Activated CD8-positive, alpha-beta memory T cell treated with anti-CD3 and anti-CD28 coated beads, Interleukin-2, amount 10 ng/mL, durations not matched to agents 7 days and 5 days (primary cell): Measurements from ENCODE around the gene KIAA0232. TPM values are rescaled to one million over a fixed set of nuclear protein-coding genes. Genes with fewer than 3 reads are reported as not detected.
"Not testable (repeated sequence)": the region's sequence is repeated elsewhere in the genome, so short reads cannot be mapped to it uniquely, and the experiment has no call there.

Experiments
- ATAC-seq: fragments of 150-1000 bp; cut with Tn5 transposase; one replicate; pipeline ENCODE4 v1.10.0; 2021; ENCODE audit warnings: moderate library complexity
- CTCF ChIA-PET: fragments of 350-600 bp; sonication (Branson Sonifier 250); formaldehyde crosslinking; loops from one replicate; lab custom pipeline; 2021; ENCODE audit warnings: antibody characterized with exemption; lab: Charles Lee
- DNase-seq: peaks from one replicate; pipeline ENCODE4 v3.0.0-alpha.2; 2020
- H3K27ac Mint-ChIP-seq: one replicate; pipeline ENCODE4 v1.8.0; 2021; ENCODE audit warnings: mild to moderate bottlenecking, mixed read lengths
- H3K27me3 Mint-ChIP-seq: one replicate; pipeline ENCODE4 v1.8.0; 2021; ENCODE audit warnings: mixed read lengths
- H3K36me3 Mint-ChIP-seq: one replicate; pipeline ENCODE4 v1.8.0; 2021; ENCODE audit warnings: mild to moderate bottlenecking, mixed read lengths
- H3K4me1 Mint-ChIP-seq: one replicate; pipeline ENCODE4 v1.8.0; 2021; ENCODE audit warnings: mixed read lengths
- H3K4me3 Mint-ChIP-seq: one replicate; pipeline ENCODE4 v1.8.0; 2021; ENCODE audit warnings: mild to moderate bottlenecking, moderate library complexity, mixed read lengths
- H3K9me3 Mint-ChIP-seq: one replicate; pipeline ENCODE4 v1.8.0; 2022; ENCODE audit warnings: low read depth, mixed read lengths
- total RNA-seq, 2 experiments: library from RNA; stranded (reverse); gene quantifications; one replicate each; pipeline ENCODE4 v1.2.3, GENCODE V29; 2021

KIAA0232 gene
- total RNA-seq, 2 experiments from 2014 or later, result 17.5 to 19.8 TPM

DNA sequence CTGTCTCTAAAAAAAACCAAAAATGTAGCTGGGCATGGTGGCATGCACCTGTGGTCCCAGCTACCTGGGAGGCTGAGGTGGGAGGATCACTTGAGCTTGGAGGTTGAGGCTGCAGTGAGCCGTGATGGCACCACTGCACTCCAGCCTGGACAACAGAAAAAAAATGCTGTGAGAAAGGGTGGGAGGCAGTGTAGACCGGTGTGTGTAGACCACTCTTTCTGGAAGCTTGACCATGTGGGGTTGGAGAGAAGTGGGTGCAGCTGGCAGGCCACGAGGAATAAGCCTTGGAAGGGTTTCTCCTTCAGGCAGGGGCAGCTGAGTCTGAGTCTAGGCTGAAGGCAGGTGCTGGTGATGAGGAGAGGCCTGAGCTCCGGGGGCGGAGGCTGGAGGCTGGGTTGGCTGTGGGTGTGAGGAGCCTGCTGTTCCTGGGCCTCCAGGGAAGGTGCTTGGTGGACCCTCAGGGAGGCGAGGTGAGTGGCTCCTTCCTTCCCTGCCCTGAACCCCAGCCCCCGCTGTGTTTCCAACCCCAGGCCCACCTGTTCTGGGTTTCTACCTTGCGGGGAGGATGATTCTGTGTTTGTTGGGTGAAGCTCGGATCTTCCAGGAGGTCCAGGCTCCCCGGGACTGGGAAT, 117.8 kb downstream of the KIAA0232 start:
- H3K27ac Mint-ChIP-seq, result peak overlapping the region; percentile 98
- no peak for DNase-seq
- ATAC-seq, result no peak
- peak overlapping the region; percentile 72 for H3K4me3 Mint-ChIP-seq
- H3K4me1 Mint-ChIP-seq, result peaks cover 69% of the 10 kb centered on the region
- H3K36me3 Mint-ChIP-seq, result peaks cover 5% of the 10 kb centered on the region
- H3K27me3 Mint-ChIP-seq, result no peaks in the 10 kb centered on the region
- H3K9me3 Mint-ChIP-seq, result no peaks in the 10 kb centered on the region
- CTCF ChIA-PET, result interaction anchor here (0.9 to 3.1 kb wide), 9 partner anchors 8 to 183 kb away, joined by 3 to 18 read pairs (median 5); partner anchors contain the start of genes GRPEL1 and TBC1D14

DNA sequence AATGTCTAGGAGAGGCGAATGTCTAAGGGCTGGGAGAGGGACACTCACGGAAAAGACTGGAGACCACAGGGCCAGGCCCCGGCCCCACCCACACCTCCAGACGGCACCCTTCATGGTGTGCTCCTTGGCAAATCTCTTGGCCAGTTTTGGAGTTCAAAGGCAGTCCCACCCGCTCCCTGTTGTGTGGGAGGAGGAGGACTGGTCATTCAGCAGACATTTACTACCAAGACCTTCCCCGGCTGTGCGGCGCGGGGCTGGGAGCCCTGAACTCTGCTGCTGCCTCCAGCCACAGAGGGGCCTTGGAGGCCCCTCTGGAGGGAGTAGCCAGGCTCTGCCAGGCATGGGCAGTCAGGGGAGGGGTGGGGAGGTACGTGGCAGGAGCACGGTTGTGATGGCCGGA, 118.4 kb downstream of the KIAA0232 start:
- Mint-ChIP-seq H3K4me3 (peak overlapping the region; percentile 72), H3K36me3 (peaks cover 5% of the 10 kb centered on the region), H3K4me1 (peaks cover 76% of the 10 kb centered on the region), H3K9me3 (no peaks in the 10 kb centered on the region), H3K27me3 (no peaks in the 10 kb centered on the region), H3K27ac (peak overlapping the region; percentile 98)
- ATAC-seq (no peak), DNase-seq (no peak)
- CTCF ChIA-PET, result interaction anchor here (1.1 to 3.1 kb wide), 4 partner anchors 8 to 183 kb away, joined by 3 to 18 read pairs (median 6); partner anchors contain the start of gene TBC1D14

DNA sequence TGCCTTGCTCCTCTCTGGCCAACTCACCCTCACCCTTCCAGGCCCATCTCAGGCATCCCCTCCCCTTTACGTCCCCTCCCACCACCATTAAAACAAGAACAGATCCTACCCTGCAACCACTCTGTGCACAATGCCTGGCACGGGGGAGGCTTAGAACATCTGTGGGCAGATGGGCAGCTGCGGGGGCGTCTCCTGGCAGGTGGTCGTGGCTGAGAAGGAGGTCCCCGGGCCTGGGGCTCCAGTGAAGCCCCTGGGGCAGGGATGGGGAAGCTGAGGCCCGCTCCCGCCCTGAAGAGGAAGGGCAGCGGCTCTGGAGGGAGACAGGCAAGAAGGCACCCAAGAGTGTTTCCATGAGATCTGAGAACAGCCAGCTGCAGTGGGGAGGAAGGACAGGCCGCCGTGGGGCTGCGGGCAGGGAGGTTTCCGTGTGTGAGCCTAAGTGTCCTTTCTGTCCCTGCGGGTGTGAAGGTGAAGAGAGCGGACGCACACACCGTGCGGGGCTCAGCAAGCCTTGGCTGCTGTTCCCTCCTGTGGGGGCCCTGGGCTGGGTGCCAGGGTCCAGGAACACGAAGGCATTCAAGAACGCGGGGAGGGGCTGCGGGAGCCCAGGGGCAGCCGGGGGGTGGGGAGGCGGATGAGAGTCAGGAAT, 119.3 kb downstream of the KIAA0232 start:
- Mint-ChIP-seq H3K9me3 (no peaks in the 10 kb centered on the region), H3K4me3 (peak overlapping the region; percentile 45), H3K4me1 (peaks cover 71% of the 10 kb centered on the region), H3K27ac (peak overlapping the region; percentile 98), H3K36me3 (peaks cover 5% of the 10 kb centered on the region), H3K27me3 (no peaks in the 10 kb centered on the region)
- DNase-seq (no peak), ATAC-seq (no peak)
- CTCF ChIA-PET, result interaction anchor here (3.1 kb wide), 1 partner anchor 168 kb away, joined by 9 read pairs; no protein-coding TSS in a partner anchor

DNA sequence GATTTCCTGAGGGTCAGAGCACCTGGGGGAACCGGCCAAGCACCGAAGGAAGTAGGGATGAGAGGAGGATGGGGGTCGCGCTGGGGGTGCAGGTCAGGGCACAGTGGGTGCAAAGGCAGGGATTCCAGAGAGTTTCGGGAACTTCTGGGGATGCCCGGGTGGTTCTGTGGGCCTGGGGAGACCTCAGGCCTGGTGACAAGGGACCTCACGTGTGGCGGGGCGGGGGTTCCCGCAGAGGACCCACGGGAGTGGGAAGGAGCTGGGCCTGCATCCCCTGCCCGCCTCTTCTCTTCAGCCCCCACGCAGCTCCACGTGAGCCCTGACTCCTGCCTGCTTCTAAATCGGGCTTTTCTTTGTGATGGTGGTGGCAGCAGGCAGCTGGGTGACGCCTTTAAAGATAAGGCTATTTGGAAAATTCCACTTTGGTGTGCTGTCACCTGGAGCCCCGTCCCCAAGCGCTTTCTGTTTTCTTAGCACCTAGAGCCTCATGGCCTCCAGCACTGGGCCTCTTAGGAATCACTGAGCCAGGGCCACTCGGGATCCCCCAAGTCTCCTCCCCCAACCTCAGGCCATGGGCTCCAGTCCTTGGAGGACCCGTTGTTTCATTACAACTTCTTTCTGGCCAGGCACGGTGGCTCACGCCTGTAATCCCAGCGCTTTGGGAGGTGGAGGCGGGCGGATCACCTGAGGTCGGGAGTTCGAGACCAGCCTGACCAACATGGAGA, 120.0 kb downstream of the KIAA0232 start:
- peaks cover 71% of the 10 kb centered on the region for H3K4me1 Mint-ChIP-seq
- peaks cover 5% of the 10 kb centered on the region for H3K36me3 Mint-ChIP-seq
- H3K4me3 Mint-ChIP-seq, result no peak overlapping the region
- H3K27ac Mint-ChIP-seq, result peak overlapping the region; percentile 49
- H3K27me3 Mint-ChIP-seq, result no peaks in the 10 kb centered on the region
- no peak for ATAC-seq
- H3K9me3 Mint-ChIP-seq, result no peaks in the 10 kb centered on the region
- no peak for DNase-seq
- CTCF ChIA-PET, result interaction anchor here (3.1 kb wide), 1 partner anchor 168 kb away, joined by 9 read pairs; no protein-coding TSS in a partner anchor

DNA sequence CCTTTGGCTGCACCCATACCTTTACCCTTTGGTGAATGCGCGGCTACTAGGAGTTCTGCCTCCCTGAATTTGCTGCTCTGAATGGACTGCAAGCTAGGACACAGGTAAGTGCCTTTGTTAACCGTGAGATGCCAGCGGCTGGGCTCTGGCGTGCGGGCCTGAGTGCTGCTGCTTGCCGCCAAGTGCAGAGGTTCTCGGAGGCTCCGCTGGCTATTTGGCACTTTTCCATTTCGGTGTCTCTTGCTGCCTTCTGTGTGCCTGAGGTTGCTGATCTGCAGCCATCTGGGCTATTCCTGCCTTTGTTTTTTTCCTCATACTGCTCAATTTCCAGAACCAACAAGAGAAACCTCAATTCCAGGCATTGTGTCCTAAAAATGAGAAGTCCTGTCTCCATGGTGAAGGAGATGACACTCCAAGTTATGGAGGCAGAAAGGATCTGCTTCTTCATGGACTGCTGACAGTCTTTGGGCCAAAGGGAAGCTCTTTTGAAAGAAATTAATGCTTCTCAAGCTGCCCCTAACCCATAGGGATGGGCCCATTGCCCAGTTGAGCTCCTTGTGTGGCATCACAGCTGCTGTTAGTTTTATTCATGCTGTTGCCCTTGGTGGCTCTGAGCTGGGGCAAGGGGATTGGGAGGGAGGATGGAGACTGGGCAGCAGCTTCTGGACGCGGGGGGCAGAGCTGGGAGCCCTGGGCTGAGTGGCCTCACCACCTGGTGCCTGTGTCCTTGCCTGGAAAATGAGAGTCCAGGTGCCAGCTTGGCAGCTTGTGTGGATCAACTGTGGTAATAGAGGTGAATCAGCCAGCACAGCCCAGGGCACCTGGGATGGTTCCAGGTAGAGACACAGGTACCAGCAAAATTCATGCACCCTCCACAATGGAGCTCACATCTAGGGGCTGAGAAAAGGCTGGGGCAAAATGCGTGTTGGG, 123.3 kb downstream of the KIAA0232 start:
- Mint-ChIP-seq H3K36me3 (peaks cover 4% of the 10 kb centered on the region), H3K27ac (peak overlapping the region; percentile 5), H3K4me3 (no peak overlapping the region), H3K27me3 (no peaks in the 10 kb centered on the region), H3K9me3 (no peaks in the 10 kb centered on the region), H3K4me1 (peaks cover 68% of the 10 kb centered on the region)
- CTCF ChIA-PET, result interaction anchor here (0.8 to 1.3 kb wide), 3 partner anchors 36 to 176 kb away, joined by 3 to 5 read pairs (median 3); no protein-coding TSS in a partner anchor
- DNase-seq, result no peak
- no peak for ATAC-seq

DNA sequence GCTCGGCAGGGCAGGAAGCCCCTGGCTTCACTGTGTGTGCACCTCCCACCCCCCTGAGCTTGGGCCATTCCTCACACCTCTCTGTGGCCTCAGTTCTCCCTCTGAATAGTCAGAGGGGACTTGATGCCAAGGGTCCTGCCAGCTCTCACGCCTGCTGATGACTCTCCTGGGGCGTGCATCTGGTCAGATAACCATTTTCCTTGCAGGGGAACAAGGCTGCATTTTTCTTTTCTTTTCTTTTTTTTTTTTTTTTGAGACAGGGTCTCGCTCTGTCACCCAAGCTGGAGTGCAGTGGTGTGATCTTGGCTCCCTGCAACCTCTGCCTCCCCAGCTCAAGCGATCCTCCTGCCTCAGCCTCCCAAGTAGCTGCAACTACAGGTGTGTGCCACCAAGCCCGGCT, 124.0 kb downstream of the KIAA0232 start:
- H3K9me3 Mint-ChIP-seq, H3K4me3 Mint-ChIP-seq, ATAC-seq, H3K36me3 Mint-ChIP-seq, DNase-seq, H3K27me3 Mint-ChIP-seq, H3K27ac Mint-ChIP-seq: not testable (repeated sequence)
- CTCF ChIA-PET, result interaction anchor here (1.2 to 1.3 kb wide), 2 partner anchors 35 to 164 kb away, joined by 3 to 5 read pairs; no protein-coding TSS in a partner anchor
- peaks cover 68% of the 10 kb centered on the region for H3K4me1 Mint-ChIP-seq

DNA sequence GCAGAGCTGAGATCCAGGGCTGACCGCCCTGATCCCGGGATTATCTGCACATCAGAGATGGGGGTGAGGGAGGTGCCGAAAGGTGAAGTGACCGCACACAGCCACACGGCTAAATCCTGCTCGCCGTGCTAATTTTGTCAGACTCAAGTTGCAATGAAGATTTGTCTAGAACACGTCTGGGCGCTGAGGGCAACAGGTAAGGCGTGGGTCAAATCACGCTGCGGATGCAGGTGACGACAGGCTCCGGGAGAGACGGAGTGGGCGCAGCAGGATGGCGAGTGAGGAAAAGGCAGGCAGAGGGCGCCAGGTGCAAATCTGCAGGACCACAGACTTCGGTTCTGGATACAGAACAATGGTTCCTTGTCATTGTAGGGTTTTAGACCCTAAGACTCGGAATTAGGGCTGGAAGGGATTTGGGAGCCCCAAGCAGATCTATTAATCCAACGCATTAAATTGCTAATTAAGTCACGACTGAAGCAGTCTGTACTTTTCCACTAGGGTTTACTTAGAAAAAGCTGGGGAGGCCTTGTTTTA, 125.2 kb downstream of the KIAA0232 start:
- CTCF ChIA-PET, result interaction anchor here (1.0 to 2.4 kb wide), 5 partner anchors 8 to 188 kb away, joined by 3 to 18 read pairs (median 7); no protein-coding TSS in a partner anchor
- DNase-seq, result no peak

DNA sequence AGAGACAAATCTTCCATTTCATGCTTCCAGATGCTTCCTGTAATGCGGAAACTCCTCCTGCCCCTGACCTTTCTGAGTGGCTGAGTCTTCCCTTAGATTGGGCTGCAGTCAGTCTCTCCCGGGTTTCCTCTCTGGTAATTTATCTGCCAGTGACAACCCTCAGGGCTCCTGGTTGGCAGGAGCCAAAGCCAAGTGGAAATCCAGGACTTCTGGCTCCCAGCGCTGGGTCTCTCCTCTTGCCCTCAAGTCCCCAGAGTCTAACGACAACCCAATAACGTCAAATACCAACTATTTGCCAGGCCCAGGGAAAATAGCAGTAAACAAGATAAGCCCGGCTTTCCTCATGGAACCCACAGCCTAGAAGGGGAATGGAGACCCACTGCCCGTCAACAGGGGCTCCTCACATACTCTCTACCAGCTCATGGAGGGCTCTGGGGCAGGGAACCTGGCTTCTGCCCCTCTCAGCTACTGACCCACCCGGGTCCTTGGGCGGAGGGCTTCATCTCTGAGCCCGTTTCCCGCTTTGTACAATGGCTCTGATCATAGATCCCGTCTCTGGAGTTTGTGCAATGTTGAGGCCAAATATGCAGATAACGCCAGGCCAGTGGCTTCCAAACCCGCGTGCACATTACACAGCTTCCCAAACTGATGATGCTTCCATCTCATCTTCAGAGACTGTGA, 126.0 kb downstream of the KIAA0232 start:
- no peak for DNase-seq
- no peaks in the 10 kb centered on the region for H3K27me3 Mint-ChIP-seq
- peak overlapping the region; percentile 86 for H3K4me3 Mint-ChIP-seq
- peak overlapping the region; percentile 91 for H3K27ac Mint-ChIP-seq
- peaks cover 69% of the 10 kb centered on the region for H3K4me1 Mint-ChIP-seq
- H3K9me3 Mint-ChIP-seq, result no peaks in the 10 kb centered on the region
- ATAC-seq, result no peak
- H3K36me3 Mint-ChIP-seq, result peaks cover 8% of the 10 kb centered on the region
- CTCF ChIA-PET, result interaction anchor here (0.9 to 2.9 kb wide), 15 partner anchors 9 to 234 kb away, joined by 3 to 18 read pairs (median 5); partner anchors contain the start of genes MRFAP1L1 and TADA2B

More for the DNA sequence above, 125.2 kb downstream of the KIAA0232 start:
- peaks cover 9% of the 10 kb centered on the region for H3K36me3 Mint-ChIP-seq
- H3K4me1 Mint-ChIP-seq, result peaks cover 70% of the 10 kb centered on the region
- H3K27ac Mint-ChIP-seq, result no peak overlapping the region
- no peaks in the 10 kb centered on the region for H3K9me3 Mint-ChIP-seq
- ATAC-seq, result no peak
- no peaks in the 10 kb centered on the region for H3K27me3 Mint-ChIP-seq
- peak overlapping the region; percentile 9 for H3K4me3 Mint-ChIP-seq

DNA sequence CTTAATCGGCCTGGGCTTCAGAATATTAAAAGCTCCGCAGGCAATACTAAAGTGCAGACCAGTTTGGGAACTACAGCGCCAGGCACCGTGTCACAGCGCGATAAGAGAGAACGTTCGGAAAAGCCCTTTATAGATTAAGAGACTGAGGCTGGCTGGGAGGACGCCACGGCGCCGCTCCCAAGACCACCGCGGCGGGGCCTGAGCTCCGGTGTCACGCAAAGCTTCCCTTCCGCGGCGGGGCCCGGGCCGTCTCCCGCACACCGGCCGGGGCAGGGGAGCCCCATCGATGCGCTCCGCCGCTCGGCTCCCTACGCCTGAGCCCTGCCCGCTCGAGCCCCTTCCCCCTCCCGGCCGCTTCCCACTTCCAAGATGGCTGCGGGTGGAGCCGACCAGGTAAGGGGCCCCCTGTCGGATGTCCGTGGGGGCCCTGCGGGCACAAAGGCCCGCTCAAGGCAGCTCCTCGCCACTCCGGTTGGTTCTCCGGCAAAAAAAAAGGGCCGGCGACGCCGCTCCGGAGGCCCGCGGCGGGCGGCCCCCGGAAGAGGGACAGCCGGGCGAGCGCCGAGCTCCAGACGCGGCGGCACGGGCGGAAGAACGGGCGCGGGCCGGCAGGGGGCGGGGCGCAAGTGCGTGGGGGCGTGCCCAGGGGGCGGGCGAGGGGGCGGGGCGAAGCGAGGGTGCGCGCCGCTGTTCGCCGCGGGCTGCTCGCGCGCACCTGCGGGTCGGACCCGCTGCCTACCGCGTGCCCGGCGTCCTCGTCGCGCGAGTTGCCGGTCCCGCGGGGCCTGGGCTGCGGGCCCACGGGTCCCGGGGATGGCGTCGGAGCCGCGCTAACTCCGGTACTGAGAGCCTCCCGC, 126.8 kb downstream of the KIAA0232 start, which contains the start of gene TBC1D14:
TBC1D14 (plus strand) TSS at position 714 of the 857 bp plus-strand sequence. CDS start 13,564 bp downstream, outside the sequence.
- Mint-ChIP-seq H3K27ac (peak within 1 kb of the TSS; percentile 91), H3K36me3 (peaks cover 5% of the 10 kb centered on the region)

DNA sequence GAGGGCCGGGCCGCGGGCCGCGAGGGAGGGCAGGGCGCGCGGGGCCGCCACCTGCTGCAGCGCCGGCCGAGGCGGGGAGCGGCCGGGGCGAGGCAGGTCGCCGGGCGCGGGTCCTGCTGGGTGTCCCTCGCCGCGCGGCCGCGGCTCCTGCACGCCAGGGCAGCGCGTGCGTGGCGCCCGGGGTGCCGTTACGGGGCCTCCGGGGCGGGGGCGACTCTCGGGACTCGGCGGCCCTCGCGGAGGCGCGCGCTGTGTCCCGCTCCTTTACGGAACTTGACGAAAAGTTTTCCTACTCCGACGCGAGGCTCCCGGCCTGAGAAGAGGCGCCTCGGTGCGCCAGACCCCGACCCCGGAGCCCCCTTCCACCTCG, 127.4 kb downstream of the KIAA0232 start:
- peak; percentile 54 for DNase-seq
- Mint-ChIP-seq H3K27ac (peak overlapping the region; percentile 84), H3K4me1 (peaks cover 61% of the 10 kb centered on the region)

More for the DNA sequence above, 126.8 kb downstream of the KIAA0232 start, which contains the start of gene TBC1D14:
- Mint-ChIP-seq H3K27me3 (no peaks in the 10 kb centered on the region), H3K4me3 (peak within 1 kb of the TSS; percentile 86), H3K4me1 (peaks cover 64% of the 10 kb centered on the region), H3K9me3 (no peaks in the 10 kb centered on the region)
- CTCF ChIA-PET, result interaction anchor here (0.9 to 2.9 kb wide), 16 partner anchors 8 to 235 kb away, joined by 3 to 18 read pairs (median 4); partner anchors contain the start of genes MRFAP1L1 and TADA2B
- DNase-seq, result peak; percentile 90
- ATAC-seq, result peak; percentile 87

More for the DNA sequence above, 127.4 kb downstream of the KIAA0232 start:
- no peaks in the 10 kb centered on the region for H3K9me3 Mint-ChIP-seq
- no peaks in the 10 kb centered on the region for H3K27me3 Mint-ChIP-seq
- peak; percentile 41 for ATAC-seq
- CTCF ChIA-PET, result interaction anchor here (0.8 to 2.9 kb wide), 10 partner anchors 11 to 220 kb away, joined by 3 to 18 read pairs (median 4); partner anchors contain the start of gene TADA2B
- peaks cover 5% of the 10 kb centered on the region for H3K36me3 Mint-ChIP-seq
- H3K4me3 Mint-ChIP-seq, result peak overlapping the region; percentile 83
